GM12875 (cell line): ENCODE results near the gene ENDOD1.
"Not testable (repeated sequence)": the region's sequence is repeated elsewhere in the genome, so short reads cannot be mapped to it uniquely, and the experiment has no call there.

Experiments used
- H3K4me3 ChIP-seq: one replicate; pipeline ENCODE4 v1.5.1; 2011; ENCODE audit warnings: low read depth, low read length, control low read depth
- CTCF ChIP-seq: IDR thresholded peaks from 2 replicates; pipeline ENCODE4 v1.5.1; 2011; ENCODE audit warnings: low read depth, mild to moderate bottlenecking, control low read depth, inconsistent platforms, low read length, moderate library complexity, borderline replicate concordance; ENCODE audit not compliant: insufficient read depth

ENDOD1 gene

GRCh38 chr11:95134491-95134890 lies 44.8 kb downstream of the ENDOD1 start:
- TF ChIP-seq CTCF, result no peak
- no peak overlapping the region for H3K4me3 ChIP-seq

- no peak for TF ChIP-seq CTCF
- H3K4me3 ChIP-seq, result no peak overlapping the region
These were observed 45.5 kb downstream of the ENDOD1 start for GRCh38 chr11:95135155-95135554.

- no peak overlapping the region for H3K4me3 ChIP-seq
- no peak for TF ChIP-seq CTCF
These were observed 46.2 kb downstream of the ENDOD1 start for GRCh38 chr11:95135880-95136279.

DNA sequence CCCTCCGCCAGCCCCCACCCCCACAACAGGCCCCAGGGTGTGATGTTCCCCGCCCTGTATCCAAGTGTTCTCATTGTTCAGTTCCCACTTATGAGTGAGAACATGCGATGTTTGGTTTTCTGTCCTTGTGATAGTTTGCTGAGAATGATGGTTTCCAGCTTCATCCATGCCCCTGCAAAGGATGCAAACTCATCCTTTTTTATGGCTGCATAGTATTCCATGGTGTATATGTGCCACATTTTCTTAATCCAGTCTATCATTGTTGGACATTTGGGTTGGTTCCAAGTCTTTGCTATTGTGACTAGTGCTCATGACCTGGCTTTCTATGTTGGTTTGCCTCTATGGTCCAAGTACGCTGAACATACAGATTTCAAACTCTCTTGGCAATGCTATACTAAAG lies 47.1 kb downstream of the ENDOD1 start:
- H3K4me3 ChIP-seq, result not testable (repeated sequence)

DNA sequence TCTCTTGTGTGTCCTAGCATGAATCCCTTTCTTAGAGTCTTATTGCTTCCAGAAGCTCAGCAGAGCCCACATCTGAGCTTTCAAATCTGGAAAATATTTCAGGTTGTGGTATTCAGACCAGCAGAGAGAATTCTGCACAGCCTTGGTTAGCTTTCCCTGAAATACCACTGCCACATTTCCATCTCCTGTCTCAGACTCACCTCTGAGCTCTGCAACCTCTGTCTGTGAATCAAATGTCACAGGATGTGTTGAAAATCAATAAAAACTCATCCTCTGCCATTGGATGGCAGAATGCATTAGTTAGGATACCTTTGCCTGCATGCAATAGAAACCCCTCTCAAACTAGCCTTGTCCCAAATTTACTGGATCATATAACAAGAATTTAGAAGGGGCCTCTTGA lies 47.7 kb downstream of the ENDOD1 start:
- no peak overlapping the region for H3K4me3 ChIP-seq
- TF ChIP-seq CTCF, result no peak

- H3K4me3 ChIP-seq, result no peak overlapping the region
- peak; percentile 19; the same call in 1 of the 2 replicates for TF ChIP-seq CTCF
These were observed 48.8 kb downstream of the ENDOD1 start for GRCh38 chr11:95138448-95138847.

- TF ChIP-seq CTCF, result no peak
- H3K4me3 ChIP-seq, result no peak overlapping the region
These were observed 50.9 kb downstream of the ENDOD1 start for GRCh38 chr11:95140397-95141033.

GRCh38 chr11:95142431-95142830 lies 52.8 kb downstream of the ENDOD1 start:
- no peak overlapping the region for H3K4me3 ChIP-seq
- no peak for TF ChIP-seq CTCF
